GM12875 (cell line): ENCODE measurements around the gene PRKN.

Experiments
- H3K4me3 ChIP-seq: one replicate; pipeline ENCODE4 v1.5.1; 2011; ENCODE audit warnings: low read depth, low read length, control low read depth
- TF ChIP-seq, protein P1 (sequence below): IDR thresholded peaks from 2 replicates; pipeline ENCODE4 v1.5.1; 2011; ENCODE audit warnings: low read depth, mild to moderate bottlenecking, control low read depth, inconsistent platforms, low read length, moderate library complexity, borderline replicate concordance; ENCODE audit not compliant: insufficient read depth

PRKN gene

DNA sequence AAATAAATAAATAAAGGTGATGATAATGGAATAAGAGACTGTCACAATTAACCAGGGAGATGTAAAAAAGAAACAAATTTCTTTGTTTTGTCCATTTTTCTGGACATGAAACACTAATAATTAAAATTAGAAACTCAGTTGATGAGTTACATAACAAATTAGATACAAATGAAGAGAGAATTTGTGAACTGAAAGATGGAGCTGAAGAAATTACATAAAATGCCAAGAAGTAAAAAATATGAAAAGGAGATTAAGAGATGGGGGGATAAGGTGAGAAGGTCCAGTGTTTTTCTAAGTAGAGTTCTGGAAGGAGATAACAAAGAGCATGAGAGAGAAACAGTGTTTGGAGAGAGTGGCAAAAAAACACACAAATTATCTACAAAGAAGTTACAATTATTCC lies 1364.3 kb downstream of the PRKN start:
- H3K4me3 ChIP-seq: no peak overlapping the region

DNA sequence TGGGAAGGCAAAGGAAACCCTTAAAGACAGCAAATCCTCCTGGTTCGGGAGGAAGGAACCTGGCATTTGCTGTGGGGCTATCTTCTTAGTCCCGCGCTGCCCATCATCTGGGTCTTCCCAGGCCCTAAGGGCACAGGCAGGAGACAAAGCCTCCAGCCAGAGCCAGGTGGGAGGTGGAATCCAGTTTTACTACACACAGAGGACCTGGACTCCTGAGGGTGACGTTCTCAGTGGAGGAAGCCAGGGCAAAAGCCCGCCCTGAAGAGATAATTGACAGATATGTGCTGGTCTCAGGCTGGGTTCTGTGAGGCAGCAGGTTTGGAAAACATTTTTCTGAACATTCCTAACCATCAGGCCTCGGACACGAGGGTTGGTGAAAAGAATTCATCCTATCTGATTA lies 1365.3 kb downstream of the PRKN start:
- H3K4me3 ChIP-seq: no peak overlapping the region

More for the DNA sequence above, 1364.3 kb downstream of the PRKN start:
- TF ChIP-seq, protein P1, sequence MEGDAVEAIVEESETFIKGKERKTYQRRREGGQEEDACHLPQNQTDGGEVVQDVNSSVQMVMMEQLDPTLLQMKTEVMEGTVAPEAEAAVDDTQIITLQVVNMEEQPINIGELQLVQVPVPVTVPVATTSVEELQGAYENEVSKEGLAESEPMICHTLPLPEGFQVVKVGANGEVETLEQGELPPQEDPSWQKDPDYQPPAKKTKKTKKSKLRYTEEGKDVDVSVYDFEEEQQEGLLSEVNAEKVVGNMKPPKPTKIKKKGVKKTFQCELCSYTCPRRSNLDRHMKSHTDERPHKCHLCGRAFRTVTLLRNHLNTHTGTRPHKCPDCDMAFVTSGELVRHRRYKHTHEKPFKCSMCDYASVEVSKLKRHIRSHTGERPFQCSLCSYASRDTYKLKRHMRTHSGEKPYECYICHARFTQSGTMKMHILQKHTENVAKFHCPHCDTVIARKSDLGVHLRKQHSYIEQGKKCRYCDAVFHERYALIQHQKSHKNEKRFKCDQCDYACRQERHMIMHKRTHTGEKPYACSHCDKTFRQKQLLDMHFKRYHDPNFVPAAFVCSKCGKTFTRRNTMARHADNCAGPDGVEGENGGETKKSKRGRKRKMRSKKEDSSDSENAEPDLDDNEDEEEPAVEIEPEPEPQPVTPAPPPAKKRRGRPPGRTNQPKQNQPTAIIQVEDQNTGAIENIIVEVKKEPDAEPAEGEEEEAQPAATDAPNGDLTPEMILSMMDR: no peak

DNA sequence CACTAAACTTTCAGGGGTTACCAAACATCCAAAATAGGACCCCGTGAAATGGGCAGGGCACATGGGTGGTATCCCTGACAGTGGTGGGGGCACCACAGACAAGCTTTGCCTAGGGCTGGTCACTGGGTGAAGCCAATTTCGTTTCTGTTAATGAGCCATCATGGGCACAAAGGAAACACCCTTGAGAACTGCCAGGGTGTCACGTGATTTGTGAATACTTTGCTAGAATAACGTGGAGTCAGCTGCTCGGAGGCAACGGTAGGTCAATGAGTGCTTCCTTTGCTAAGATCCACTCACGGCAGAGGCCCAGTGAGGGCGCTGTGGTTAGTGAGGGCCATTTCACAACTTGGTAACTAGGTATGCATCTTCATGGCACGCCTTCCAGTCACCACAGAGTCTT lies 1366.0 kb downstream of the PRKN start:
- H3K4me3 ChIP-seq: no peak overlapping the region
- TF ChIP-seq, protein P1: no peak

More for the DNA sequence above, 1365.3 kb downstream of the PRKN start:
- TF ChIP-seq, protein P1: no peak

DNA sequence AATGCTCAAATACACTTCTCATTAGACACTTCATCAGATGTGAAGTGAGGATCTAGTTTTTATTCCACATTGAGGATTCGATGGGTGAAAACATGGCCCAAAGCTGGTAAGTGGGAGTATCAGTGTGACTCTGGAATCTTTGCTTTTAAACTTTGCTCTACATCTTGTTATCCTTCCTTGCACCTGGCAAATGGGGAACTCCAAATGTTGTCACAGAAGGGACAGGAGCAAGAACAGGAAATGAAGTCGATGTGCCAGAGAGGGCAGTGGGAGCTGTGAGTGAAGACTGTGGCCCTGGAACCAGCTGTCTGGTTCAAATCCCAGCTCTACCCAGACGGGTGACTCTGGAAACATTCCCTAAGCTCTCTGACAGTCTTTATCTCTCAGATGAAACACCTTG lies 1367.0 kb downstream of the PRKN start:
- H3K4me3 ChIP-seq: no peak overlapping the region
- TF ChIP-seq, protein P1: no peak

DNA sequence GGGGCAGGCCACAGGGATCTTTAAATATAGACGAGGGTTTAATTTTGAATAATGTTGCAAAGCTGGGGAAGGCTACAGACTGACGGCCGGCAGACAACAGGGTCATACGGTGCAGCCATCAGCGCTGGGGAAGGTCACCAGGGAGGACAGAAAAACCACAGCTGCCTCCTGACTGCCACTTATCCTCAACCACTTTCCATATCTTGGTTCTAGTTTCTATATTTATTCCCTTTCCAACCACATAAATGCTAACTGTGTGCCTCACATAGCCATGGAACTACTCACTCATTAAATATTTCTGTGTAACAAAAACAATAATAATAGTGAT lies 1368.0 kb downstream of the PRKN start:
- TF ChIP-seq, protein P1: no peak
- H3K4me3 ChIP-seq: no peak overlapping the region

DNA sequence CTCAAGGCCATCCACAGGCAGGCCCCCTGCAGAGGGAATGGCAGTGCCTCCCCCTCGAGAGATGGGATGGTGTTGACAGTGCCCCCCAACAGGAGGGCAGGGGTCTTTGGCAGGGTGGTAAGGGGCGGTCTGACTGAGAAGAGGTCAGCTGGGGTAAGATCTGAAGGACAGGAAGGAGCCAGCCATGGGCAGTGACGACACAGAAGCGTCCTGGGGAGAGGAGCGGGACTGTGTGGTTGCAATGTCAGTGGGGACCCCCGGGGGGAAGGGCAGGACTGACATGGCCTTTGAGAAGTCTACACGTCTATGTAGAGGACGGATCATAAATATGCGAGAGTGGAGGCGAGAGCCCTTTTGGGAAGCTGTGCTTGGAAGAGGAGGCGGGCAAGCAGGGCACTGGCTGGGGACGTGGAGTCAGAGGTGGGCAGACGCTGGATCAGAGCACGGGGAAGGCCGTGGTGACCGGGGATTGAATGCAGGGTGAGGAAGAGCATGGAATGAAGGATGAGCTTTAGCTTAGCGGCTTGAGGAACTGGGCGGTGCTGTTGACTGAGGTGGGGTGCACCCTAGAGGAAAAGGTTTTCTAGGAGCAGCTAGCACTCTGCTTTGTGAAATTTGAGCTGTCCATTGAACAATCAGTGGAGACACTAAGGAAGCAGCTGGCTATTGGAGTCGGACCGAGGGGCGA lies 1371.3 kb downstream of the PRKN start:
- TF ChIP-seq, protein P1: no peak
- H3K4me3 ChIP-seq: no peak overlapping the region

DNA sequence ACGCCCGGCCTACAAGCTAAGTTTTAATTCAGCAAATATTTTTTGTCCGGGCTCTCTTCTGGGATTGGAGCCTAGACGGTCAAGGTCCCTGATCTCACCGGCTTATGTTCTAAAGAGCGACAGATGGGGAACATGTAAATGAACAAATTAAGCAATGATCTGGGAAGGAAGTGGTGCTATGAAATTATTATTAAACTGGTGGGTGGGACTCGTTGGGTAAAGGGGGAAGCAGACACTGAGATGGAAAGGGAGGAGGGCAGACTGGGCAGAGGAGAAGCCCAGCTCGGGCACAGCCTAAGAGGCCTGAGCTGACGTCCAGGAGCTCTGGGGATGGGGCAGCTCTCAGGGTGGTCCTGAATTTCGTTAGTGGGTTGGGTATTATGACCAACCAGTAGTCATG lies 1371.9 kb downstream of the PRKN start:
- TF ChIP-seq, protein P1: no peak

More for the DNA sequence above, 1371.9 kb downstream of the PRKN start:
- no peak overlapping the region for H3K4me3 ChIP-seq
